GM18508 (cell line): ENCODE data around the gene NADK.

Source experiments
- ATAC-seq: cut with Tn5 transposase; IDR thresholded peaks from one replicate; pipeline ENCODE4 v1.9.1; 2021; ENCODE audit warnings: moderate number of reproducible peaks; ENCODE audit not compliant: insufficient read depth, unreplicated experiment

Gene NADK

GRCh38 chr1:1788136-1788535 is 9.9 kb upstream of the NADK start:
- no peak for ATAC-seq

- no peak for ATAC-seq
These were observed 8.8 kb upstream of the NADK start for GRCh38 chr1:1786836-1787605.

GRCh38 chr1:1785666-1786065 is 7.4 kb upstream of the NADK start:
- ATAC-seq = no peak

- no peak for ATAC-seq
These were observed 6.7 kb upstream of the NADK start for GRCh38 chr1:1784933-1785332.

- no peak for ATAC-seq
These were observed 5.0 kb upstream of the NADK start for GRCh38 chr1:1783320-1783719.

GRCh38 chr1:1782399-1783221 is 4.3 kb upstream of the NADK start:
- no peak for ATAC-seq

- no peak for ATAC-seq
These were observed 3.2 kb upstream of the NADK start for GRCh38 chr1:1781526-1781903.

GRCh38 chr1:1780598-1781525 is 2.6 kb upstream of the NADK start:
- no peak for ATAC-seq

- no peak for ATAC-seq
These were observed 1.7 kb upstream of the NADK start for GRCh38 chr1:1779691-1780597.

GRCh38 chr1:1779320-1779675 is 1.0 kb upstream of the NADK start:
- ATAC-seq = no peak

GRCh38 chr1:1778663-1779319 is 521 bp upstream of the NADK start:
- peak; percentile 36 for ATAC-seq

GRCh38 chr1:1777583-1777899 is 729 bp downstream of the NADK start:
- ATAC-seq = no peak

- ATAC-seq = no peak
These were observed 1.3 kb downstream of the NADK start for GRCh38 chr1:1776672-1777582.

- no peak for ATAC-seq
These were observed 2.7 kb downstream of the NADK start for GRCh38 chr1:1775327-1776226.

GRCh38 chr1:1773874-1774273 is 4.4 kb downstream of the NADK start:
- no peak for ATAC-seq

GRCh38 chr1:1771096-1771495 is 7.2 kb downstream of the NADK start:
- ATAC-seq = no peak

GRCh38 chr1:1770102-1770501 is 8.2 kb downstream of the NADK start:
- no peak for ATAC-seq
